NCI-H460 (cell line): ENCODE data around the gene VAX1. TPM values are rescaled to one million over a fixed set of nuclear protein-coding genes. Genes with fewer than 3 reads are reported as not detected.
"Not testable (repeated sequence)": the region's sequence is repeated elsewhere in the genome, so short reads cannot be mapped to it uniquely, and the experiment has no call there.

Source experiments
- DNase-seq: peaks from one replicate; pipeline ENCODE4 v3.0.0-alpha.2; 2016; ENCODE audit warnings: low read depth; ENCODE audit errors: extremely low read depth
- polyA plus RNA-seq: library from polyadenylated mRNA; depleted of rRNA; stranded (reverse); fragments of >200 nt; gene quantifications from 2 replicates; pipeline ENCODE4 v1.2.3, GENCODE V29; 2014; cell fraction: nucleus; rRNA removed
- total RNA-seq: library from RNA; depleted of rRNA; stranded (reverse); fragments of >200 nt; shearing (Covaris generic); gene quantifications from 2 replicates; pipeline ENCODE4 v1.2.3, GENCODE V29; 2014; rRNA removed

Gene VAX1
- 0.25 and 0.40 TPM in 2 replicates for total RNA-seq
- 0.13 TPM in 1 of 2 replicates, not detected in the other for polyA plus RNA-seq

DNA sequence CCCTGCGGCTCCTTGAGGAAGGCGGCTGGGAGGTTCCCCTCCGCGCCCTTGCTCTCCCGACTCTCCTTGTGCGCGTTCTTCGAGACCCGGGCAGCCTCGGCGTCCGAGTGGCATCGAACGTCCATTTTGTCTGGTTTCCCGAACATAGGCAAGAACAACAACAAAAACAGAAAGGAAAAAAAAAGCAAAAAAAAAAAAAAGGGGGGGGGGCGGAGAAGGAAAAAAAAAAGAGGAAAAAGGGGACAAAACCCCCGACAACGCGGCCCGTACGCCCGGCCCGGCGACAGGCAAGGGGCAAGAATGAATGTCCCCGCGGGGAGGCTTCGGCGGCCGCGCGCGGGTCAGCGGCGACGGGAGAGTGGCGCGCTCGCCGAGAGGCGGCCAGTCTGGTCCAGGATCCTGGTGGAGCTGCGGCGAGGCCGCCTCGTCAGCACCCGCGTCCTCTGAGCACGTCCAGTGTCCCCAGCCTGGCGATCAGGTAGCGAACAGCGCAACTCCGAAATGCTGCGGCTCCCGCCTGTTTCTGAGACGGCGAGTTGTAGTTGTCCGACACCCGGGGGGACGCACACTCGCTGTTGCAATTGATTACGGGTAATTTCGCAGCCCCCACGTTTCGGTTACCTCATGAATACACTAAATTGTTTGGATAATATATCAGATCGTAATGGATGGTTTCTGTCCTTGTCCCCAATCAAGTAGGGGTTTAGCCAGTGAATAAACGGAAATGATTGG lies at the start of gene VAX1:
Gene VAX1, minus strand, starts transcription at position 360 of the 732 bp plus-strand sequence. Its CDS starts 214 bp downstream, at position 146.
- peak; percentile 14 for DNase-seq

GRCh38 chr10:117186832-117187615 lies 49.0 kb upstream of the VAX1 start:
- DNase-seq, result no peak

- DNase-seq, result not testable (repeated sequence)
These were observed 47.7 kb upstream of the VAX1 start for GRCh38 chr10:117185817-117186216.

DNA sequence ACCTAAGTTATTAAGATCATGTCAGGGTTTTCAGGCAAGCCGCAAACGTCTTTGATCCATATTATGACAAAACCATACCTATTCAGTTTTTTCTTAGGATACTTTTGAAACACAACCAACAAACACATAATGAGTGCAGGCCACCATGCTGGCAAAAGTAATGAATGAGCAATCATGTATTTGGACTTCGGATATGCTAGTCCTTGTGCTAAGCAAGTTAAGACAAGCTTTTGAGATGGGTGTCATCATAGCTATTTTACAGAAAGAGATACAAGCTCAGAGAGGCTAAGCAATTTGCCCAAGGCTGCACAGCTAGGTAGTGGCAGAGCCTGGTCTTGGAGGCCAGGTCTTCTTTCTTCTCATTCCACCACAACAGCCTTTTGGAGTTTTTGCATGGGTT lies 46.8 kb upstream of the VAX1 start:
- DNase-seq, result no peak

- DNase-seq, result no peak
These were observed 46.2 kb upstream of the VAX1 start for GRCh38 chr10:117184296-117184695.

- no peak for DNase-seq
These were observed 40.1 kb upstream of the VAX1 start for GRCh38 chr10:117178190-117178589.

DNA sequence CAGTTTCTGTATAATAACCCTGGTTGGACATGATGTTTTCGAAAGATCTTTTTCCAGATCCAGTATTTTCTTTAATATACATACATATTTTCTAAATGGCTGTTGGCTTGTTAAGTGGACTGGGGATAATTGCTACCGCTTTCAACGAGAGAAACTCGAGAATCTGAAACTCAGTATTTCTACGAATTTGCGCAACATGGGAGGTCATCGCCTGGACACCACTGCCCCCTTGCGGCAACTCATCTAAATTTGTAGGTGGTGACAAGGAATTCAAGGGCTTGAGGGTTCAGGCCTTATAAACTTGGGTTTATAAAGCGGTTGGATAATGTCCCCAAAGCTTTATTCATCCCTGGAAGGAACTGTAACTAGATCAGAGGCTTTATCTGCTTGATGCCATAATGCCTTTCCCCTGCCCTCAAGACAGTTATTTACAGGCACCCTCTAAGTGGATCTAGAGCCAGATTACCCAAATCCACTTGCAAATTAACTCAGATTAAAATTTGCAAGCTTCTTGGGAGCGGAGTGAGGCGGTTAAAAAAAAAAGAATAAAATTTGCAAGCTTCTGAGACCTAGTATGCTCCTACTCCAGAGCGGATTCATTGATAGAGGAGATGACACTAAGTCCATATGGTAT lies 37.9 kb upstream of the VAX1 start:
- peak; percentile 74 for DNase-seq

DNA sequence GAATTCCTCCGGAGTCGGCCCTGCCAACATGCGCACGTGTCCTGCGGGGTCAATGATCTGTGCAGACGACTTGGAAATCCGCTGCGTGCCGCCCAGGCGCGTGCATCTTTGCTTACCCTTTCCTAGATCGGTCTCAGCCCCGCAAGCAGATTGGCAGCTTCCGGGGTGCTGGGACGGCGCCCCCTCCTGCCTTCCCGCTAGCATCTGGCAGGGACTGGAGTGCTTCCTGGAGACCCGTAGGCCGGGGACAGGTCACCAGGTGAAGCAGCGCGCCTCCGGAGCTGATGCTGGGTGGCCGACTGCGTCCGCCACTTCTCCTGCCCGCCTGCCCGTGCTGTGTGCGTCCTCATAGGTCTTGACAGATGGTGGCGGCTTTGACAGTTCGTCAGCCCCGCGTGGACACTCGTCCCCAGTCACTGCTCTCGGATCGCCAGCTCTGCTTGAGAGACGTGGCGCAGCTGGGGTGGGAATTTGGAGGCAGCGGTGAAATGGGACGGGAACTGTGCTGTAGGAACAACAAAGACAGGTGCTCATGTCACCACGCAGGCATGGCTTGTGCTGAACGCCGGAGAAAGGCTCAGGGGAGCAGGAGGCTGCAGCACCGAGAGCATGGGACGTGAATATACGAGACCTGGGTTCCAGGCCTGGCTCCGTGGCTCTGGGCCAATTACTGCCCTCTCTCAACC lies 37.3 kb upstream of the VAX1 start:
- DNase-seq, result no peak

- peak; percentile 82 for DNase-seq
These were observed 36.6 kb upstream of the VAX1 start for GRCh38 chr10:117174439-117175214.

DNA sequence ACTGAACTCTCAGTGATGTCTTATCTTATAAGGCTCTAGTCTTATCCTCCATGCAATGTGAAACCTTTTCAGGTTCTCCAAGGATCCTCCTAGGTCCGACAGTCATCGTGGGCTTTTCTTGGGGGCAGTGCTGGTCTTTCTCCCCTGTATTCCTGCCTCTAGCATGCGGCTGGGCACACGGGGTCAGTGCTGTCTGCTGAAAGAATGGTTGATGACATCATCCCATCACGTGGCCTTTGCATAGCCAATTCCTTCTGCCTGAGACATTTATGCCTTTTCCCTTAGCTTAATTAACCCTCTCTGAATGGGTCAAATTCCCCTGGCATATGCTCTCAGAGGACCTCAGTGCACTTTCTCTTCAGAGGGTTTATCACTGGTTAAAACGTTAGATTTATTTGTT lies 32.2 kb upstream of the VAX1 start:
- DNase-seq, result no peak

DNA sequence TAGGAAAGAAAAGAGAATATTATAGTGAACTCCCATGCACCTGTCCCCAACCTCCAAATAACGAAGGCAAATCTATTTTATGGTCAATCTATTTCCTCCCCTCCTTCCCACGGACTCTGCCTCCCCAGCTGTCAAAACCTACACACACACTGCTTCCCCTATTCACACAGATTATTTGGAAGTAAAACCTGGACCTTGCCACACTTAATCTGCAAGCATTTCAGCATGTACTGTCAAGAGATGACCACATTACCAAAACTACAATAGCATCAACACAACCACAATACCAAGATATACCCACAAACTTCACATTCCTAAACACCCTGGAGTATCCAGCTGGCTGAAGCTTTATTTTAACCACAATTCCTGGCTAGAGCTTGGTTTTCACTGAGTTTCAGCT lies 31.4 kb upstream of the VAX1 start:
- no peak for DNase-seq

GRCh38 chr10:117168729-117169128 lies 30.7 kb upstream of the VAX1 start:
- no peak for DNase-seq

GRCh38 chr10:117167789-117168674 lies 30.0 kb upstream of the VAX1 start:
- peak; percentile 43 for DNase-seq

DNA sequence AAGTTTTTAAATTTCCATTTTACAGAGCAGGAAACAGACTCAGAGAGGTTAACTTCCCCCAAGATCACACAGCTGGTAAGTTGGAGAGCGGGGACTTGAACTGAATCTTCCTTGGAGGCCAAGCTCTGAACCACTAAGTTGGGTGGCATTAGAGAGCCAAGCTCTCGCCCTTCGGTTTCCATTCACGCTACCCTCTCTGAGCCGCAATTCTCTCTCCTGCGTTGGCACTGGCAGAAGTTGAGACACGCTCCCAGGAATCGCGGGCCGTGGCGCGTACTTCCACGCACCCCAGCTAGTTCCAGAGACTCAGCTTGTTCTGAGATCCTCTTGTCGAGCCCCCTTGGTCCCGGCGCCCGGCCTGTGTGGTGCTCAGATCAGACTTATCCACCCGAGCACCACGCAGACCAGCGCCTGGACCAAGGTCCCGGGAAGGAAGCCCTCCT lies 29.3 kb upstream of the VAX1 start:
- DNase-seq, result no peak

- no peak for DNase-seq
These were observed 28.6 kb upstream of the VAX1 start for GRCh38 chr10:117166418-117167345.

DNA sequence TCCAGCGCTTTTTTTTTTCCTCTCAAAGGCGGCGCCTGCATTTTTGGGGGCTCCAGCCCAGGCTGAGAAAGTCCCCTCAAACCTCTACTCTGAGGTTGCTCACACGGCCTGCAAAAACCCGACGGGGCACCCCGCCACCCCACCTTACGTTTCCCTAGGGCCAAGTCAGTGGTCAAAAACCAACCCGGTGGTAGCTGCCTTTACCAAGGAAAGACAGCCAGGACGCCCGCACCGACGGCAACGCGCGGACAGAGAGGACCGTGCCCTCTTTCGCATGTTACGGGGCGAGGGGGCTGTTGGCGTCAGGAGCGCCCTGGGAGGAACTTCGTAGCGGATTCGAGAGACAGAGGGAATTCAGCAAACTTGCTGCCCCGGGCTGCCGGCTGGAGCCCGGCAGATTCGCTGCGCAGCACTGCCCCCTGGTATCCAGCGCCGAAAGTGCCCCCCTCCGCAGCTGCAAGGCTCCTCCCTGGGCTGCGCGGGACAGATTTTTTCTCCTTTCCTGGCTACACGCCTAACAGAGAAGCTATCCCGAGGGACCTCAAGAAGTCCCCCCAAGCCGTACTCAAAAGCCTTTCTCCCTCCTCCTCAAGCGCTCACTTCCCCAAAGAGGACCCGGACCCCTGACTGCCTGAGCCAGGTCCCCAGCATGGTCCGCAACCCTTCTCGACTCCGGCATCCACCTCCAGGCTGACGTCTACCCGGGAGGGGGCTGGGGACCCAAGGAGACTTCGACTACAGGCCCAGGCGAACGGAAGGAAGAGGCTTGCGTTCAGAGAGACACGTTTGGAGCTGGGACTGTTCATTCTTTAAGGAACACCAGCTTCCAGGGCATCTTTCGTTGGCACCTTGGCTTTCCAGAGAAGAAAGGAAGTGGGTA lies 27.7 kb upstream of the VAX1 start:
- DNase-seq, result peak; percentile 45
